HG03066 (cell line): Measurements from ENCODE around the gene STAB1.

Experiments used
- ATAC-seq: cut with Tn5 transposase; IDR thresholded peaks from one replicate; pipeline ENCODE4 v1.9.1; 2021; ENCODE audit warnings: low read depth; ENCODE audit not compliant: unreplicated experiment

Gene STAB1

GRCh38 chr3:52458770-52459545 is 36.2 kb upstream of the STAB1 start:
- ATAC-seq = no peak

DNA sequence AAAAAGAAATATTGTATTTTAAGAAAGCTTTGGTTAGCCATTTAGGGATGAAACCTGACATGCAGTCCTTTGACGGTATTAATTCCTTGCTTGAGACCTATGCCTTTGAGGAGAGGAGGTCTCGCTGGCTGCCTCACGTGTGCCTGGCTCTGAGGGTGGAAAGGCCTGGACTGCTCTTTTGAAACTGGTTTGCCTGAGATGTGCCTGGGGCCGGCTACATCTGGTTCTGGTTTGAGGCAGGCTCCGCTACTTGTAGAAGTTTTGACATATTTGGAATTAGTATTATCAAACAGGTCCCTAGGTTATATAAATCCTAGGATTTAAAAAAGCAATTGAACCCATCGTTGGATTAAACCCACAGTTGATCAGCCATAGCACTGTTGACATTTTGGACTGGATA is 33.3 kb upstream of the STAB1 start:
- ATAC-seq = no peak

- ATAC-seq = no peak
Measured at GRCh38 chr3:52463416-52463815, 31.7 kb upstream of the STAB1 start.

DNA sequence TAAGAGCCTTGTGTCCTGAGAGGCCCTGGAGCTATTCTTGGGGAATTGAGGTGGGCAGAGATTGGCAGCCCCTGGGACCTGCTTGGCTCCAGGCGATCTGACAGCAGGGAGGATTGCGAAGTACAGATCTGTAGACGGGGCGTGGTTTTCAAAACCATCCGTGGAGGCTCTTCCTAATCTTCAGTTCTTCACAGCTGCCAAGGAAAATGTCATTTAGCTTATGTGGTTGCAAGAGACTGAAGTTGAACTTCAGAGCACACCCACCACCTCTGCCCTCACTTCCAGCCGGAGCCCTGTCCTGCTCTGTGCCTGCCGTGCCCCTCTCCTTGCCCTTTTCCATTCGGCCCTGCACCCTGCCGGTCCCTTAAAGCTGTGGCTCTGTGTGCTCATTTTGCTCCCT is 26.8 kb upstream of the STAB1 start:
- ATAC-seq = no peak

DNA sequence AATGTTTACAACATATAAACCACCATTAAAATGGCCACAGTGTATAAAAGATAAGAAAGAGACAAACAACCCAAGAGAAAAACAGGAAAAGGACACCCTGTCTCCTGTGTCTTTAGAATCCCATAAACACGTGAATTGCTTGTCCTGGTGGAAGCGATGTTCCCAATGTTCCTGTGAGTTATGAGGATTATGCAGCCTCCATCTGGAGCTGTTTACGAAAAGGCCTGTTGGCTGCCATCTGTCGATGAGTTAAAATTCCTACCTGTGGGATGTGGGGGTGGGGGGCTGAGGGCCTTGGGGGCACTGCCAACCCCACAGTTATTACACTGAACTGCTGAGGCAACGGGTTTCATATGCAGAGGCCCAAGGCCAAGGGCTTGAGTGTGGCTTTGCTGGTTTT is 26.1 kb upstream of the STAB1 start:
- no peak for ATAC-seq

DNA sequence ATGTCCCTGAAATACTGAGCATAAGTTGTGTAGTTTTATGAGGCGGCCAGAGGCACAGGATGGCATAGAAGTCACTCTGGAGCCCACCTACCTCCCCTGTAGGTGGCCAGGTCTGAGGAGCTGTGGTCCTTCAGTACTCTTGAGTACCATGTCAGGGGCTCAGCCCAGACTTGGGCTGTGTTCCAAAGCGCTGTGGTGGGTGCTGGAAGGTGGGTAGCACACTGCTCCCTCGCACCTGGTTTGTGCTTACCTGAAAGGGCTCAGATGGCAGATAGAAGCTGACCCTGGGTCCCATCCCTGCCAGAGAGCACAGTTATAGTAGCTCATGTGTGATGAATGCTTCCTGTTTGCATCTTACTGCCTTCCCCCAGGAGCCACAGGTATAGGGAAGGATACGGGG is 24.2 kb upstream of the STAB1 start:
- no peak for ATAC-seq

DNA sequence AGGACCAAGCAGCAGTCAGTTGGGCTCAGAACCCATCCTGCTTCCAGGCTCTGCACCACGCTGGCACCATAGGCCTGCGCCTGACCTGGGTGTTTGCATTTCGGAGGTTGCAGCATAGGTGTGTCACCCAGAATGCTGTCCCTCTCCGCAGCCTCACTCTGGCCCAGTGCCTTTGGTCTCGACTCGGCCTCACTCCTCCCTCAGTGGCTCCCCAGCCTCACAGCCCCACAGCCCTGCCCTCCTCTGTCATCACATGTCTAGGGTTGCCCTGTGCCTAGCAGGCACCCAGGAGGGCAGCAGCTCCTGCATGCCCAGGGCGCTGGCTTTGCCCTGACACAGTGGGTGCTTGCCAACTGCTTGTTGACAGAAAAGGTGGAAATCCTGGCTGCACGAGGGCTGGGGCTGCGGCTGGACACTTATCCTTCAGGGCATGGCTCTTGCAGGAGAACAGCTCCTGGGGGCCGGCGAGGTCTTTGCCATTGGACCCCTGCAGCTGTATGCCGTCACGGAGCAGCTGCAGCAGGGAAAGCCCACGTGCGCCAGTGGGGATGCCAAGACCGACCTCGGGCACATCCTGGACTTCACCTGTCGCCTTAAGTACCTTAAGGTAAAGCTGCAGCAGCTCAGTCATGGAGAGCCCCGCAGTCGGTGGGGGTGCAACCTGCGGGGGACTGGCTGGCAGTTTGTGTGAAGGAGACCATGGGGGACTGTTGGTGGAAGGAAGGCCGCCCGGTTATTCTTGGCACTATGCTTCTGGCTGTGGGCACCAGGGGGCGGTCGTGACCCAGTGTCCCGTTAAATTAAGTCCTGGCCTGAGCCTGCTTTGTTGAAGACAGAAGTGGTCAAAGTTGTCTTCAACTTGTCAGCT is 23.5 kb upstream of the STAB1 start:
- ATAC-seq = no peak

GRCh38 chr3:52472239-52473000 is 22.7 kb upstream of the STAB1 start:
- ATAC-seq = no peak

GRCh38 chr3:52473026-52473425 is 22.1 kb upstream of the STAB1 start:
- ATAC-seq = no peak

- no peak for ATAC-seq
Measured at GRCh38 chr3:52477076-52477795, 17.9 kb upstream of the STAB1 start.

DNA sequence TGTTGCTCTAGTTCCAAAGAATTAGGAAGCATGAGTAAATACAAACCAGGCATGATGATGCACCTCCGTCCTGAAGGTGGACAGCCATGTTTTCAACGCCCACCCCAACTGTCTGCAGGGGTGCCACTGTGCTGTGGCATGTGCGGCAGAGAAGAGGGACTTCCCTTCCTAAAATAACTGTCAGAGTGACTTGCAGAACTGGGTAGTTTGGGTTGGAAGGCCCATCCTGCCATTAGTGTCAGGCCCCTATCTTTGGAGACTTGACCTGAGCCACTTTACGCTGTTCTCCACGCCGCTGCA is 17.4 kb upstream of the STAB1 start:
- ATAC-seq = no peak

- ATAC-seq = no peak
Measured at GRCh38 chr3:52479037-52479876, 15.9 kb upstream of the STAB1 start.

DNA sequence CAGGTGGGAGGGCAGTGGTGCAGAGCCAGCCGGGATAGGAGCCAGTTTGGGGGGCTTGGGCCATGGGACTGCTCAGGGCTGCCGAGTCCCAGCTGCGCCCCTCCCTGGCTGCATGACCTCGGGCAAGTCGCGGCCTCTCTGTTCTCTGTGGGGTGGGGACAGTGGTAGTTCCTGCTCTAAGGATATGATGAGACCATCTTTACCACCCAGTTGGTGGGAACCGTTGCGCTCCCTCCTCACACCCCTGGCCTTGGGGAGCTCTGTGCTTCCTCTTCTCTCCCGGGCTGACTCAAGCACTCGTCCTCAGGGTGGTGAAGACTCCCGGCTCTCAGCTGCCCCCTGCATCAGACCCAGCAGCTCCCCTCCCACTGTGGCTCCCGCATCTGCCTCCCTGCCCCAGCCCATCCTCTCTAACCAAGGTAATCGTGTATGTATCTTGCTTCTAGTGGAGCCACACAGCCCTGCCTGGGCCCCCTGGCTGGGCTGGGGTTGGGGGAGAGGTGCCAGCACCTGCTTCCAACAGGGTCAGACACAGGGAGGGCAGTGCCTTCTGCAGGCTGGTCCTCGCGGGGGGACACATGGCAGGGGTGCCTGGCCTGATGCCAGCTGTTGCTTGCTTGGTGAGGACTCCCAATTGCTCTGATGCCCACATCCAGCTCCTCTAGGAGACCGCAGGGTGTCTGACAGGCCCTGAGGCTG is 15.1 kb upstream of the STAB1 start:
- no peak for ATAC-seq

- ATAC-seq = no peak
Measured at GRCh38 chr3:52480768-52481715, 14.1 kb upstream of the STAB1 start.

GRCh38 chr3:52481819-52482521 is 13.2 kb upstream of the STAB1 start:
- no peak for ATAC-seq

DNA sequence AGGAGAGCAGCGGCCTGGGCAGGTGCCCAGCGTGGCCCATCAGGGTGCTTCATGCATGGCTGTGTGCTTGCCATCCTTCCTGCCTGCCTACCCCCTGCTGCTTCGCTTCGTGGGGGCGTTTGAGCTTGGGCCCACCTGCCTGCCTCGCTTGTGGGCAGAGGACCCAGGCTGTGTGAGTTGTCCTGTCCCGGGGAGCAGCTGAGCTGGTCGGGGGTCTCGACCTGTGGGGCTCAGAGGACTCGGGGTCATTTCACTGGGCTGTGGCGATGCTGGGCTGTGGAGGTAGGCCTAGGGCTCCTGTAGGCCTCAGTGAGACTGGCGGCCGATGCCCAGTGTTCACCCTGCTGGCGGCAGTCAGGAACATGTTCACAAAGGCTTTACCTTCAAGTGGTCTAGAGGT is 12.1 kb upstream of the STAB1 start:
- ATAC-seq = no peak

GRCh38 chr3:52483577-52484381 is 11.4 kb upstream of the STAB1 start:
- no peak for ATAC-seq
